IMR-90 (cell line): Measurements from ENCODE around the gene CPO. TPM values are rescaled to one million over a fixed set of nuclear protein-coding genes. Genes with fewer than 3 reads are reported as not detected.

ENCODE experiments used
- ATAC-seq: fragments of 200-7000 bp; cut with Tn5 transposase; 2 replicates; pipeline ENCODE4 v1.9.1; 2020; ENCODE audit warnings: low read depth, mild to moderate bottlenecking, moderate library complexity
- BruUV-seq: library from RNA; stranded (reverse); fragments of 400-500 nt; replicated peaks from 2 replicates; lab custom pipeline; 2021; lab: Mats Ljungman, UMichigan
- CTCF ChIA-PET: fragments of 300-600 bp; formaldehyde crosslinking; extraction: SDS; loops from one replicate; lab custom pipeline; 2021; ENCODE audit warnings: antibody characterized with exemption; lab: Yijun Ruan, JAX
- POLR2A ChIA-PET: fragments of 300-600 bp; sonication (Branson Sonifier 250); formaldehyde crosslinking; loops from one replicate; lab custom pipeline; 2022; ENCODE audit warnings: antibody characterized with exemption; ENCODE audit not compliant: unreplicated experiment; lab: Charles Lee
- DNase-seq: peaks from one replicate; pipeline ENCODE4 v3.0.0; 2013
- H2AFZ ChIP-seq: replicated peaks from 2 replicates; pipeline ENCODE3; 2013; ENCODE audit warnings: low read length, mild to moderate bottlenecking; ENCODE audit not compliant: poor library complexity
- H2AK5ac ChIP-seq: 2 replicates; pipeline ENCODE4 v1.6.1; 2013; ENCODE audit warnings: low read depth, low read length, inconsistent platforms
- H2AK9ac ChIP-seq: replicated peaks from 2 replicates; pipeline ENCODE3; 2013; ENCODE audit warnings: mild to moderate bottlenecking, low read depth, low read length, moderate library complexity; ENCODE audit not compliant: poor library complexity
- H2BK120ac ChIP-seq: 2 replicates; pipeline ENCODE4 v1.6.1; 2013; ENCODE audit warnings: low read depth, low read length, inconsistent platforms
- H2BK15ac ChIP-seq: 3 replicates; pipeline ENCODE4 v1.6.1; 2013; ENCODE audit warnings: low read depth, low read length, inconsistent platforms
- H2BK20ac ChIP-seq: 2 replicates; pipeline ENCODE4 v1.6.1; 2013; ENCODE audit warnings: low read depth, mild to moderate bottlenecking, inconsistent platforms, low read length, moderate library complexity
- H2BK5ac ChIP-seq: 2 replicates; pipeline ENCODE4 v1.6.1; 2013; ENCODE audit warnings: mild to moderate bottlenecking, low read depth, low read length, inconsistent platforms; ENCODE audit not compliant: poor library complexity, severe bottlenecking
- H3K14ac ChIP-seq: replicated peaks from 2 replicates; pipeline ENCODE4 v1.6.1; 2013; ENCODE audit warnings: low read depth, low read length, inconsistent platforms
- H3K18ac ChIP-seq: 2 replicates; pipeline ENCODE4 v1.6.1; 2013; ENCODE audit warnings: low read depth, low read length, control low read depth
- H3K23ac ChIP-seq: 2 replicates; pipeline ENCODE4 v1.6.1; 2013; ENCODE audit warnings: low read depth, low read length, inconsistent platforms
- H3K27ac ChIP-seq: 2 replicates; pipeline ENCODE4 v1.5.1; 2013; ENCODE audit warnings: mild to moderate bottlenecking, control low read depth, low read length; ENCODE audit not compliant: insufficient read depth
- H3K27me3 ChIP-seq: 2 replicates; pipeline ENCODE4 v1.6.1; 2013; ENCODE audit warnings: low read length; ENCODE audit not compliant: control insufficient read depth, insufficient read depth
- H3K36me3 ChIP-seq: 2 replicates; pipeline ENCODE4 v1.6.1; 2013; ENCODE audit warnings: low read length, mixed read lengths; ENCODE audit not compliant: control insufficient read depth, insufficient read depth
- H3K4ac ChIP-seq: 2 replicates; pipeline ENCODE4 v1.6.1; 2013; ENCODE audit warnings: low read depth, low read length, inconsistent platforms
- H3K4me1 ChIP-seq: 2 replicates; pipeline ENCODE4 v1.6.1; 2013; ENCODE audit warnings: low read length, mixed read lengths; ENCODE audit not compliant: control insufficient read depth, insufficient read depth
- H3K4me2 ChIP-seq: 2 replicates; pipeline ENCODE4 v1.6.1; 2013; ENCODE audit warnings: low read depth, mild to moderate bottlenecking, control low read depth, low read length, moderate library complexity
- H3K4me3 ChIP-seq: 2 replicates; pipeline ENCODE4 v1.5.1; 2013; ENCODE audit warnings: low read depth, mild to moderate bottlenecking, control low read depth, low read length, moderate library complexity; ENCODE audit not compliant: insufficient read depth
- H3K56ac ChIP-seq: 2 replicates; pipeline ENCODE4 v1.6.1; 2013; ENCODE audit warnings: low read length, inconsistent platforms; ENCODE audit not compliant: insufficient read depth; ENCODE audit errors: extremely low read depth
- H3K79me1 ChIP-seq, 2 experiments: 2 replicates each; pipeline ENCODE4 v1.6.1; 2013; ENCODE audit warnings: low read length in 2 of 2, inconsistent platforms in 1 of 2, low read depth in 1 of 2
- H3K9ac ChIP-seq: 2 replicates; pipeline ENCODE4 v1.6.1; 2013; ENCODE audit warnings: low read depth, low read length, control low read depth
- H3K9me1 ChIP-seq: 2 replicates; pipeline ENCODE4 v1.6.1; 2013; ENCODE audit warnings: low read length, inconsistent platforms; ENCODE audit not compliant: insufficient read depth
- H3K9me3 ChIP-seq: 2 replicates; pipeline ENCODE4 v1.6.1; 2013; ENCODE audit warnings: low read length; ENCODE audit not compliant: control insufficient read depth, insufficient read depth
- H4K20me1 ChIP-seq: 2 replicates; pipeline ENCODE4 v1.6.1; 2013; ENCODE audit warnings: low read length, inconsistent platforms; ENCODE audit not compliant: insufficient read depth
- H4K5ac ChIP-seq: 2 replicates; pipeline ENCODE4 v1.6.1; 2013; ENCODE audit warnings: mild to moderate bottlenecking, low read depth, low read length, control low read depth
- H4K8ac ChIP-seq, 2 experiments: 2 replicates each; pipeline ENCODE4 v1.6.1; 2013; ENCODE audit warnings: low read depth in 2 of 2, low read length in 2 of 2, control low read depth in 1 of 2, inconsistent platforms in 1 of 2
- H4K91ac ChIP-seq: 2 replicates; pipeline ENCODE4 v1.6.1; 2013; ENCODE audit warnings: low read depth, low read length, inconsistent platforms; ENCODE audit not compliant: insufficient read depth
- CHD1 ChIP-seq: IDR thresholded peaks from 2 replicates; pipeline ENCODE4 v1.6.1; 2012; ENCODE audit warnings: low read depth, low read length, improper control_type of control experiment
- MAFK ChIP-seq: IDR thresholded peaks from 2 replicates; pipeline ENCODE4 v1.6.1; 2012; ENCODE audit warnings: low read depth, low read length, improper control_type of control experiment
- NFE2L2 ChIP-seq: fragments of 150-350 bp; IDR thresholded peaks from 2 replicates; pipeline ENCODE4 v1.6.1; 2016; ENCODE audit warnings: low read depth, mild to moderate bottlenecking, low read length
- RAD21 ChIP-seq: IDR thresholded peaks from 2 replicates; pipeline ENCODE4 v1.6.1; 2012; ENCODE audit warnings: low read length, improper control_type of control experiment
- RCOR1 ChIP-seq: IDR thresholded peaks from 2 replicates; pipeline ENCODE4 v1.6.1; 2012; ENCODE audit warnings: mild to moderate bottlenecking, low read length, improper control_type of control experiment; ENCODE audit not compliant: insufficient replicate concordance
- RFX5 ChIP-seq: IDR thresholded peaks from 2 replicates; pipeline ENCODE4 v1.8.0; 2012; ENCODE audit warnings: low read depth, mild to moderate bottlenecking, low read length, moderate library complexity
- WGBS, 2 experiments: methylation state at CpG; one replicate each; pipeline versions ENCODE4 v1.1.5 to v1.1.7; 2013; ENCODE audit warnings: missing lambda C conversion rate in 2 of 2; ENCODE audit not compliant: insufficient read length in 1 of 2; ENCODE audit errors: extremely low coverage in 2 of 2; 5-methylcytosine and 5-hydroxymethylcytosine counted together
- dilution Hi-C: fragments of 300-500 bp; cut with HindIII; formaldehyde crosslinking; loops from one replicate; pipeline ENCODE4 v1.14.3; 2018; ENCODE audit warnings: low sequenced_read_pairs; ENCODE audit not compliant: unreplicated experiment
- in situ Hi-C: fragments of 300-500 bp; cut with MboI; formaldehyde crosslinking; loops from 3 replicates; pipeline ENCODE4 v1.14.3; 2019; ENCODE audit warnings: low sequenced_read_pairs, inconsistent platforms, mixed read lengths
- intact Hi-C: fragments of 100-400 bp; cut with micrococcal nuclease; formaldehyde crosslinking; loops from 2 replicates; pipeline ENCODE4 v1.10.0; 2022
- polyA plus RNA-seq, 3 experiments: library from polyadenylated mRNA; depleted of rRNA; stranded (reverse); fragments of >200 nt; gene quantifications; 2 replicates each; pipeline ENCODE4 v1.2.3, GENCODE V29; 2012; ENCODE audit warnings: low replicate concordance in 1 of 3
- total RNA-seq: library from RNA; depleted of rRNA; stranded (reverse); fragments of >200 nt; gene quantifications from 2 replicates; pipeline ENCODE4 v1.2.3, GENCODE V29; 2012
- TF ChIP-seq, protein P1 (sequence below): fragments of 150-350 bp; IDR thresholded peaks from 2 replicates; pipeline ENCODE4 v1.6.1; 2017; ENCODE audit warnings: mild to moderate bottlenecking, antibody characterized with exemption, low read length, low read depth
- TF ChIP-seq, protein P2 (sequence below): fragments of 150-350 bp; IDR thresholded peaks from 2 replicates; pipeline ENCODE4 v1.6.1; 2016; ENCODE audit warnings: low read depth, mild to moderate bottlenecking, low read length, moderate library complexity, borderline replicate concordance

CPO gene
- total and polyA plus RNA-seq, 2 of the 4 experiments (the other 2 are of a cell fraction): not detected

DNA sequence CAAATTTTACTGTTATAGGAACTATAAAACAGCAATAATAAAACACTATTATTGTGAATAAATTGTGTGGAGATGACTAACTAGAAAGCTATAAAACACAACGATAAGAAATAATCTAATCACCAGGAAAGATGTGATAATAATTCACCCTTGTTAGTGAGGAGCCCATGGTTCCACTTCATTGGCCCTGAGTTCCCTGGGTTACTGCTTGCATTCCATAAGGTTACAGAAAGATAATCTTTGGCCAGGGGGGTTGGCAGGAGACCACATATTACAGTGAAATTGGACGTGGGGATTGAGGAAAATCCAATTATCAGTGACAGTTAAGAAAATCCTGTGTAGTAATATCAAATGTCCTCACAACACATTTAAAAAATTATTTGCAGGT lies 2.5 kb upstream of the CPO start:
- Histone ChIP-seq H4K20me1 (no peaks in the 10 kb centered on the region), H3K14ac (no peak overlapping the region), H2BK5ac (no peak overlapping the region), H4K91ac (no peak overlapping the region), H2AK5ac (no peak overlapping the region), H2BK20ac (no peak overlapping the region), H3K9me1 (no peaks in the 10 kb centered on the region), H2AFZ (no peak overlapping the region), H2AK9ac (no peak overlapping the region), H3K79me1 (no peaks in the 10 kb centered on the region), H3K18ac (no peak overlapping the region), H2BK15ac (no peak overlapping the region), H3K27me3 (no peaks in the 10 kb centered on the region), H3K4me2 (no peak overlapping the region), H3K4me1 (no peaks in the 10 kb centered on the region), H3K4ac (no peak overlapping the region), H2BK120ac (no peak overlapping the region), H3K9me3 (no peaks in the 10 kb centered on the region), H4K8ac (no peak overlapping the region), H3K23ac (no peak overlapping the region), H3K4me3 (no peak overlapping the region), H3K9ac (no peak overlapping the region), H3K27ac (no peak overlapping the region), H4K5ac (no peak overlapping the region), H3K36me3 (no peaks in the 10 kb centered on the region), H3K56ac (no peak overlapping the region)
- TF ChIP-seq RAD21 (no peak), RCOR1 (no peak), MAFK (no peak), NFE2L2 (no peak), CHD1 (no peak), RFX5 (no peak)
- TF ChIP-seq, protein P1, sequence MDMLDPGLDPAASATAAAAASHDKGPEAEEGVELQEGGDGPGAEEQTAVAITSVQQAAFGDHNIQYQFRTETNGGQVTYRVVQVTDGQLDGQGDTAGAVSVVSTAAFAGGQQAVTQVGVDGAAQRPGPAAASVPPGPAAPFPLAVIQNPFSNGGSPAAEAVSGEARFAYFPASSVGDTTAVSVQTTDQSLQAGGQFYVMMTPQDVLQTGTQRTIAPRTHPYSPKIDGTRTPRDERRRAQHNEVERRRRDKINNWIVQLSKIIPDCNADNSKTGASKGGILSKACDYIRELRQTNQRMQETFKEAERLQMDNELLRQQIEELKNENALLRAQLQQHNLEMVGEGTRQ: no peak
- TF ChIP-seq, protein P2, sequence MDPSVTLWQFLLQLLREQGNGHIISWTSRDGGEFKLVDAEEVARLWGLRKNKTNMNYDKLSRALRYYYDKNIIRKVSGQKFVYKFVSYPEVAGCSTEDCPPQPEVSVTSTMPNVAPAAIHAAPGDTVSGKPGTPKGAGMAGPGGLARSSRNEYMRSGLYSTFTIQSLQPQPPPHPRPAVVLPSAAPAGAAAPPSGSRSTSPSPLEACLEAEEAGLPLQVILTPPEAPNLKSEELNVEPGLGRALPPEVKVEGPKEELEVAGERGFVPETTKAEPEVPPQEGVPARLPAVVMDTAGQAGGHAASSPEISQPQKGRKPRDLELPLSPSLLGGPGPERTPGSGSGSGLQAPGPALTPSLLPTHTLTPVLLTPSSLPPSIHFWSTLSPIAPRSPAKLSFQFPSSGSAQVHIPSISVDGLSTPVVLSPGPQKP: no peak
- ChIA-PET CTCF (no interaction called here), POLR2A (no interaction called here)
- WGBS, 2 experiments: no CpG with 5 or more reads among the region's 2 CpGs
- ATAC-seq (no peak), DNase-seq (no peak)
- BruUV-seq: no TSS peak
- in situ Hi-C loops: no loop called here
- intact Hi-C loops: loop anchor here (10.0 kb wide), 1 partner anchor 942 kb away; no protein-coding TSS in a partner anchor
- dilution Hi-C loops: no loop called here
